ENCODE measurements around the gene ID3.

The ID3 gene

DNA sequence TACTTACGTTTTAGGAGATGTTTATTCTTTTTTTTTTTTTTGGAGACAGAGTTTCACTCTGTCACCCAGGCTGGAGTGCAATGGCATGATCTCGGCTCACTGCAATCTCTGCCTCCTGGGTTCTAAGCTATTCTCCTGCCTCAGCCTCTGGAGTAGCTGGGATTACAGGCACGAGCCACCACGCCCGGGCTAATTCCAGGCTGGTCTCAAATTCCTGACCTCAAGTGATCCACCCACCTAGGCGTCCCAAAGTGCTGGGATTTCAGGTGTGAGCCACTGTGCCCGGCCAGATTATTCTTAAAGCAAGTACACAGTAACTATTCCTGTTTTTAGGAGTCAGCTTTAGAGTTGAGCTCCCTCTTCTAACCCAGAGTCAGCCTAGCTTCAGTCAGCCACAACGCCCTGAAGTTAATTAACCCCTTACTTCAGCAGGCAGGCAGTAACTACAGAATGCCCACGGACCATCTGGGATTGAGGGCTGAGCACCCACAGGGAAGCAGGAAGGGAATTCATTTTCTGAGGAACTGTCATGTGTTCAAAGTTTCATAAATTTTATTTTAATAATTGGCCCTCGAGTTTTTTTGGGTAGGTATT lies 5.3 kb upstream of the ID3 start:
- DNase-seq: no peak

- no peak for DNase-seq
Measured at GRCh38 chr1:23563755-23564374, 4.6 kb upstream of the ID3 start.

DNA sequence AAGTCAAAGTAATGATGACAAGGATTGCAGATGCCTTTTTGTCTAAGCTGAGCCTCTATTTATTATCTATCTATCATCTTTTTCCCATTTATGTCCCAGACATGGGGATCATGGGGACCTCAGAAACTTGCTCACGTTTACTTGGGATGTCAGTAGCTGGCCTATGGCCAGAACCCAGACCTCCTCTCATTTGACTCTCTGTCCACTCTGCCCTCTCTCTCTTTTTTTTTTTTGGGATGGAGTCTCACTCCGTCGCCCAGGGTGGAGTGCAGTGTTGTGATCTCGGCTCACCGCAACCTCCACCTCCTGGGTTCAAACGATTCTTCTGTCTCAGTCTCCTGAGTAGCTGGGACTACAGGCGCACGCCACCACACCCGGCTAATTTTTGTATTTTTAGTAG lies 3.7 kb upstream of the ID3 start:
- no peak for DNase-seq

GRCh38 chr1:23562137-23562876 lies 3.0 kb upstream of the ID3 start:
- peak; percentile 59 for DNase-seq

DNA sequence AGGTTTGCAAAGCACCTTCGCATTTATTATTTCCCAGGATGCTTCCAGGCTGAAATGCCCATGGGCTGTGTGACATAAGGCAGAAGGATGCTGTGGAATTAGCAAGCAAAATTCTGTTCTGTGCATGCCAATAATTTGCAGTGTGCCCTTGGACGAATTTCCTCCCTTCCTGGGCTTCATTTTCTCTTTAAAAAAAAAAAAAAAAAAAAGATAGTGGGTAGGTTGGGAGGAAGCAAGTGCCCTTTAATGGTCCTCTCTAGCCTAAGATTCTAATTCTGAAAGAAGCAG lies 2.5 kb upstream of the ID3 start:
- no peak for DNase-seq

DNA sequence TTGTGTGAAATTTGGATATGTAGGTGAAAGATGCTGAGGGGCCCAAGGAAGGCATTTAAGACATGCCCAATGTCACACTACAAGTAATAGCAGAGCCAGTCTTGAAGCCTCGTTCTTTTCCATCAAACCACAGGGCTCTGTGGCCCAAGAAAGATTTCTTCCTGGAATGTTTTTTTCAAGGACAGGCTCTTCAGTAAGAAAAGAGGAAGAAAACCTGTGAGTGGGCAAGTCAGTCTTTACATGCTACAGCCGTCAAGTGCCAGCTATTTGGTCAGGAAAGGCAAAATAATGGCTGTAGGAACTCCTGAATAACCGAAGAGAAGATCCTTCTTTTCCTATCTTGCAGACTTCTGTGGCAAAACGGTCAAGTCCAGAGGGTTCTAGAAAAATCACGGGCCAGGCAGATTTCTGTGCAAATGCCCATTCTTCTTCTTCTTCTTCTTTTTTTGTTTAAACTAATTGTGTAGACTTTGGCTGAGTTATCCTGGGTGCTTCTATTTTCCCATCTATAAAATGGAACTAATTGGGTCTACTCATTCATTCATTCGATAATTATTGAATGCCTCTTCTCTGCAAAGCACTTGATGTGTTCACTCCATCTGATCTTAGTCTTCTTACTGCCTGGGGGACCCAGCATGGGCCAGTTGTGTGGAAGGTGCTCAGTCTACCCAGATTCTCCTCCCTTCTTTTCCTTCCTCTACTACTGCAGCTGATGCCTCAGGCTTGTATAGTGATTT lies 1.9 kb upstream of the ID3 start:
- DNase-seq: no peak

DNA sequence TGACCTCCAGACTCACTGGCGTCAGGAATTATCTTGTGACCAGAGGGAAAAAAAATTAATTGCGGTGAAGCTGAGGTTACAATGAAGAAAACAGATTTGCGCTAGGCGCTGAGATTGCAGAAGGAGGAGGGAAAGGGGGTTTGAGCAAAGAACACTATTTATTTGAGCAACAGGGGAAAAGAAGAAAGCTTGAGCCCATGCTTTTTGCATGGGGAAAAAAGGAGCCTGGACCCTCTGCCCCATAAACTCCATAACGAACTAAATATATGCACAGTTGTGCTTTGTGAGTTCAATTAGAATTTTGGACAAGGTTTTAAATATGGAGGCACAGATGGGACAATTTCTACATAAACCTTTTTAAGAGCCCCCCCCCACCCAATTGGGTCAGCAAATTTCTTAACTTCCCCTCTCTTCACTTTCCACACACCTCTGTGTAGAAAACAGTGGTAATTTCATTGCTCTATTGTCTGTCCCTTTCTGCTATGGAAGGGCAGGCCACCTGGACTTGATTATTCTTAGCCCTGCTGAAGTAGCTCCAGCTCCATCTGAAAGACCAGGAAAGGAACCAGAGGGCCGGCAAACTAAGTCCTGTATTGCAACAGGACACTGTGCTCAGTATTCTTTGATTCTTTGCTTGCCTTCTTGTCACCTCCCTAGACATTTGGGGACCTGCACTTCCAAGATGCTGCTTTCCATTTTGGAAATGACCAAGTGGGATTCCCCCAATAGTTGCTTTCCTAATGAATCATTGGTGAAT lies 862 bp upstream of the ID3 start:
- DNase-seq: no peak

- DNase-seq: no peak
Measured at GRCh38 chr1:23558872-23559135, 497 bp downstream of the ID3 start.

DNA sequence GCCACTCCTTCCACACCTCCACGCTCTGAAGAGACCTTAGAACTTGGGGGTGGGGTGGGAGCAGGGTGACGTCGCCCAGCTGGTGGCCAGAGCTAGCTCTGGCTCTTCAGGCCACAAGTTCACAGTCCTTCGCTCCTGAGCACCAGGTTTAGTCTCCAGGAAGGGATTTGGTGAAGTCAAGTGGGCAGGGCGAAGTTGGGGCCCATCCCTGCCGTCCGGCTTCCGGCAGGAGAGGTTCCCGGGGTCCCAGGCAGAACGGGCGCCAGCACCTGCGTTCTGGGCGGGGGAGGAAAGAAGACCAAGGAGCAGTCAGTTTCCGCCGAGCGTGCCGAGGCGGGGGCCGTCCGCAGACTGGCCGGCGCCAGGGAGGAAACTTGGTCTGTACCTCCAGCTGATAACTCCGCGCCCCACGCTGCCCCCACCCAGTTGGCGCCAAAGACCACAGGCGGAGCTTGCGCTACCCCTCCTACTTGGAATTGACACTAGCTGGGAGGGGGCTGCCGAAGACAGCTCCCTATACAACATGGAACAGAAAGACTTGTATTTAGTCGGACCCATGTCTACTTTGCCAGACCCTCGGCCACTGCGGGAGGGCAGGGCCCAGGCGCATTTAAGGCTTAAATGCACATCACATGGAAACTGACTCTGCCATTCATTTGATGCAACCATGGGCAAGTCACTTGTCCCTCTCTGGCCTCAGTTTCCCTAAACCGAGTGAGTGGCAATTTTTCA lies 995 bp downstream of the ID3 start:
- no peak for DNase-seq

DNA sequence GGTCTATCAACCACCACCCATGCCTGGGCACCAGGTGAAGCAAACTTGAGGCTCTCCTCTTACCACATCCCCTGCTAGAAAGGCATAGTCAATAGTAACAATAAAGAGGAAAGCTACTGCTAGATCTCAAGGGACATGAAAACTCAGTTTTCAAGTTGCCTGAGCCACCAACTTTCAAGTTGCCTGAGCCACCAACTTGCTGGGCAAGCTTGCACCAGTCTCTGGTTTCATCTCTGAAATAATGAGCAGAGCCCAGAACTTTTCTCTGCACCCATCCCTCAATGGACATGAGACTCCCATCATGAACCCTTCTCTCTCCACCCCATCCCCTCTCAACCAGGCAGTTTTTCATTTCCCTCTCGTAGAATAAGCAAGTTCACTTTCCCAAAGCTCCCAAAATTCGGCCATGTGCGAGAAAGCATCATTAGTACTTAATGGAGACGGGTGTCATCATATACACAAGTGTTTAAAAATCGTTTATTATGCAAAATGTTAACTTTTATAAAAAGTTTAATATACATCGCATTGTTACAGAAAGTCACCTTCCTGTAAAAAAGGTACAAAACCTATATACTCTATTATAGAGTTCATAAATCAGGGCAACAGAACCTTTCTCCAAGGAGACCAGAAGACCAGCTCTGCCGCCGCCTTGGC lies 1.7 kb downstream of the ID3 start:
- no peak for DNase-seq

- no peak for DNase-seq
Measured at GRCh38 chr1:23556635-23557470, 2.4 kb downstream of the ID3 start.

GRCh38 chr1:23555986-23556634 lies 3.2 kb downstream of the ID3 start:
- DNase-seq: no peak

- DNase-seq: no peak
Measured at GRCh38 chr1:23555270-23555985, 3.9 kb downstream of the ID3 start.

DNA sequence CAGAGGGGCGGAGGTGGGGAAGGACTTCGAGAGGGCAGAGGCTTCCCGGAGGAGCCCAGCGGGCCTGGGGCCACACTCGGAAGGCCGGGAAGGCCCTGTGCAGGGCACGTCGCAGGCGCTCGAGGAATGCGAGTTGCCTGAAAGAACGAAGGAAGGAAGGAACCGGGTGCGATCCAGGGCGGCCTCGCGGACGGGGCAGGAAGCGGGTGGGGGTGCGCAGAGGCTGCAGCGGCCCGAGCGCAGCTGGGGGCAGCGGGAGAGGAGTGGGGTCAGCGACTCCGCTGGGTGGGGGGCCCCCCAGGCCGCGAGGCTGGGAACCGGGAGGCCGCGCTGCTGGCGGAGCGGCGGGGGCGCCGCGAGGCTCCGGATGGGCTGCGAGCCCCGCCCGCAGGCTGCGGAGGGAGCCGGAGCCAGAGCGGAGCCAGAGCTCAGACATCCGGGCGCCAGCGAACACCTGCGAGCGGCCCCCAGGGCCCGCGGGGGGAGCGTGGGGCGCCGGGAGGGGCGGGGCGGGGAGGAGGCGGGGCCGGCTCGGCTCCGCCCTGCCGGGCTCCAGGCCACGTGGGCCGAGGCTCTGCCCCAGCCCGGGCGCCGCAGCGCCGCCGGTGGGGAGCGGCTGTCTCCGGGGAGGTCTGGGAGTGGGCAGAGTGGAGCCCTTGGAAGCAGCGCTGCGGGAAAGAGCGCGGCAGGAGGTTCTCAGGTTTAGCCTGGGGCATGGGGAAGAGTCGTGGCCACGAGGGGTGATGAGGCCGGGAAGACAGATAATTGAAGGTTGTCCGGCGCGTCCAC lies 4.6 kb downstream of the ID3 start:
- DNase-seq: peak; percentile 45

GRCh38 chr1:23554127-23554480 lies 5.2 kb downstream of the ID3 start:
- DNase-seq: no peak

- no peak for DNase-seq
Measured at GRCh38 chr1:23553231-23554126, 5.8 kb downstream of the ID3 start.

DNA sequence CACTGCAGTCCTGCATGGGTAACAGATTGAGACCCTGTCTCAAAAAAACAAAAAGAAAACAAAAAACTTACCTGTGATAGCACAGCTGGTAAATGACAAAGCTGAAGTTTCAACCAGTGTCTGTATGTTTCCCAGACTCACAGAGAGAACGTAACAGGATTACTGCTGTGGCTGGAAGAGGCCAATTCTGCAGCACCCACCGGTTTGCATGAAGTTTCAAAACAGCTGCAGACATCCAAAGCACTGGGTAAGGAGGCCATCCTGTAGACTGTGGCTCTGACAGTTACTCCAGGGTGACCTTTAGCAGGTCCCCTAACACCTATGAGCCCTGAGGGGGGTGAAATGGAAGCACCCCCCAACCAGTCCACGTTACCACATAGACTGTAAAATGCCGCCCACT lies 7.5 kb downstream of the ID3 start:
- no peak for DNase-seq

DNA sequence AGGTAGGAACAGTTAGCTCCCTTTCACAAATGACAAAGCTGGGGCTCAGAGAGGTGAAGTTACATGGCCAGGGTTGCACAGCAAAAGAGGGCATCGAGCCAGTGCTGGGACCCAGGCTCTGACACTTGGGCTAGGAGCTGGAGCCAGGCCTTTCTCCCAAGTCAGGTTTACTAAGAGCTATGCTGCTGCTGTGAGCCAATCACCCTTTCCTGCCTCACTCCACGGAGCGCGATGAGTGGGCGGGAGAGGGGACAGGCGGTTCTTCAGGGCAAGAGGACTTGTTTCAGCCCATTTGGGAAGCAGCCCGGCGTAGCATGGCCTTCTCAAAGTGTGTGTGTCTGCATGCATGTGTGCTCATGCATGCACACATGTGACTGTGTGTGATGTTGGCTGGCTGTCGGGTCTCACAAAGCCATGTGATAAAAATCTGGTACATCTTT lies 10.6 kb downstream of the ID3 start:
- DNase-seq: no peak
